ENCODE results near the gene RAP1GAP.
A peak's percentile ranks its signal among the peaks of the same experiment; 100 is the strongest.

The RAP1GAP gene

DNA sequence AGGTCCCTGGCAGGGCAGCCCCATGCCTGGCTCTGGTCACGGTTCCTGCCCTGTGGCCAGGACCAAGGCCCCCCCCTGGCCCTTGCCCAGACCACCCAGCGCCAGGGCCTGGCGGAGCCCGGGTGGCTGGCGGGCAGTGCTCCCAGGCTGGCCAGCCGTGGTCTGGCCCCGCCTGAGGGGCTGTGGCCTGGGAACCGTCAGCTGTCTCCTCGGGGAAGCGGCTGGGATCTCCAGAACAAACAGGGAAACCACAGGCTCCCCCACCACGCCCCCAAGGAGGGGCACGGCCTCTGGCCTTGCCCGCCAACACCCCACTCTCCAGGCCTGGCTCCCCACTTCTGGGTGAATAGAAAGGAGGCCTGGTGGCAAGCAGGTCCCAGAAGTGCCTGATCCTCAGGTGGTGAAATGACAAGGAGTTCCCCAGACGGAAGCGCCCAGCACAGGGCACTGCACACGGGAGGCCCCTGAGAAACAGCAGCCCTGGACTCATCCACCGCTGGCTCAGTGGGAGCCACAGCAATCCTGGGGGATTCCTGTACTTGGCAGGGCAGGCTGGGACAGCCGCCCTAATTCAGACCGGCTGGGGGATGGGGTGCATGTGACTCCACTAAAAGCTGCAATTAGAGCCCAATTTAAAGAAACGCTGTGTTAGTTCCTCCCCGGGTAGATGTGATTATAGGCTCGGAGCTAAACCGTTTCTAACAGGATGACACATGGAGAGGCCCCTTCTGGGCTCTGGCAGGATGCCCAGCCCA lies 78.9 kb downstream of the RAP1GAP start:
- no peak for DNase-seq (ENCODE audit: low spot score)

DNA sequence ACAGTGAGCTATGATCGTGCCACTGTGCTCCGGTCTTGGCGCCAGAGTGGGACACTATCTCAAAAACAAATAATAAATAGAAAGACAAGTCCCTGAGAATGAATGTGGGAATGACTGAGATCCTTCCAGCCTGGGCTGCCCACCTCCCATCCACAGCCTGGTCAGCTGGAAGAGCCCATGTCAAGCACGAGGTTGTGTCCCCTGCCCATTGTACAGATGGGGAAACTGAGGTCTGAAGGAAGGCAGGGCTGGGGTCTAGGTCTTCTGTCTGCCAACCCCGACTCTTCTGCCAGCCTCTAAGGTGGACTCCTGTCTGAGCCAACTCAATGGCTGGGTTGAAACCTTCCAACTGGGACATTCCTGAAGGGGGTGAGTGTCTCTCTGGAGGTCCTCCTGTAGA lies 79.5 kb downstream of the RAP1GAP start:
- no peak for DNase-seq (ENCODE audit: low spot score)

DNA sequence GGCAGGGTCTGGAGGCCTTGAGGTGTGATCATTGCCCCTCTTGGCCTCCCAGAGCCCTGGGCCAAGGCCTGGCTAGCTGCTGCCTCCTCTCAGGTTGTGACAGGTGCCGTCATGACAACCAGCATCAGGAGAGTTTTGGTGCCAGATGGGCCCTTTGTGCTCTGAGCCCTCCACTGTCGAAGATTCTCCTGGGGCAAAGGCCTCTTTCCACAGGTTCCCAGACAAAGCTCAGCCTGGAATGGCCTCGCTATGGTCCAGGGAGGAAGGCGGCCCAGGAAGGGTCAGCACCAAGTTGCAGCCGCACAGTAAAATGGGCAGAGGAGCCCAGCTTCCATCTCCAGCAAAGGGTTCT lies 81.6 kb downstream of the RAP1GAP start:
- no peak for DNase-seq (ENCODE audit: low spot score)

DNA sequence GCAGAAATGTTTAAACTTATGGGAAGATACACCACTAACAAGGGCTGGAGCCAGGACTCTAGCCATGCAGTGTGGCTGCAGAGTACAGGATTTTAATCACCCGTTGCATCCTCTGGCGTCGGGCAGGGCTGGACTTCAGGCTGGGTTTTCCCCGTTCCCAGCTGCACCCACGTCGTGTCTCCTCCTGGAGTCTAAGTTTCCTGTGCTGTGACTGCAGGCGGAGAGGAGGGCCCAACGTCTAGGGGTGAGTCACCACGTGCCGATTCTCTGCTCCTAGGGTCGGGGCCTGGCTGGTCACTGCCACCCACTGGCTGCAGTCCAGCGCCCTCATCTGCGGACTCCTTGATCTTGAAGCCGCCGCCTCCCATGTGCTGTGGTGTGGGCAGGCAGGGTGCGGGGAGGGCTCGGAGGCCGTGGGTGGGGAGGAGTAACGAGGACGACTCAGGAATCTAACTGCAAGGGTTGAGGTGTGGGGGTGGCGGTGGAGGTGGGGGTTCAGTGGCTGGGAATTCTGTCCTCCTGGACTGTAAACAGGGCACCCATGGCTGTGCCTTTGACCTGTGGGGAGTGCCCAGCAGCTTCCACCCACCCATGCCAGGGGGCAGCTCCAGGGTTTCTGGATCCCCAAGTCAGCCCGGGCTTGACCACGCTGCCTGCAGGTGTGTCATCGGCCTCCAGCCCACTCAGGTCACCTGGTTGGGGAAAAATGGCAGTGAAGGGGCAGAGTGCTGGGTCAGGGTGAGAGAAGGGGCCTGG lies 82.1 kb downstream of the RAP1GAP start:
- peak; percentile 95 for DNase-seq (ENCODE audit: low spot score)

DNA sequence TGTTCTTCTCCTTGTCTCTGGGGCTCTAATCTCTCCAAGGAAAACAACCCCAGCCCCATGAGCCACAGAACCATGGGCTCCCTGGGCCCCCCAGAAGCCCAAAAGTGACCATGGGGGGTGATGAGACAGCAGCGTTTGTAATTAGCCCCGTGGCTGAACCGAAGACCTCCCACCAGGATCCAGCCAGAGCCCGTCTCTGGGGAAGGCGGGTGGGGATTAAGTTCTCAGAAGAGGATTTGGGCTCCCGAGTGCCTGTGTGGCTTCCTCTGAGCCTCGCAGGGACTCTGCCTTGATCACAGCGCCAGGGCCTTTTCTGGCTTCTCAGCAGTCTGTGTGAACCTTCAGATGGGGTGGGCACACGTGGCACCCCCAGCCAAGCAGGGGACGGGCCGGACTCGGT lies 82.9 kb downstream of the RAP1GAP start:
- DNase-seq (ENCODE audit: low spot score), result no peak

DNA sequence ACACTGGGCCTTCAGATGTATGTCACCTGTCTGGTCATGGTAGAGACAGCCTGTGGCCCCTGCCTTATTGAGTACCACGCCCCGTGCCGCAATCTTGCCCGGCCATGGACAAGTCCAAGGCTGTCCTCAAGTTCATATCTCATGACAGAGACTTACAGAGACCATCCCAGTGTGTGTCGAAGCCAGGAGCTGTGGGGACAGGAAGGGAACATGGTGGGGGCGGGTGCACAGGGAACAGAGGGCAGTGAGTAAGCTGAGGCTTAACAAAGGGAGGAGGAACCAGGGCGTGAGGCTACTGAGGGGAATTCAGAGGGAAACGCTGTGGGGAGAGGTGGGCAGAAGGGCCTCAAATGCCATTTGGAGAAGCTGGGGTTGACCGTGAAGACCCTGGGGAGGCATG lies 84.1 kb downstream of the RAP1GAP start:
- peak; percentile 58 for DNase-seq (ENCODE audit: low spot score)

DNA sequence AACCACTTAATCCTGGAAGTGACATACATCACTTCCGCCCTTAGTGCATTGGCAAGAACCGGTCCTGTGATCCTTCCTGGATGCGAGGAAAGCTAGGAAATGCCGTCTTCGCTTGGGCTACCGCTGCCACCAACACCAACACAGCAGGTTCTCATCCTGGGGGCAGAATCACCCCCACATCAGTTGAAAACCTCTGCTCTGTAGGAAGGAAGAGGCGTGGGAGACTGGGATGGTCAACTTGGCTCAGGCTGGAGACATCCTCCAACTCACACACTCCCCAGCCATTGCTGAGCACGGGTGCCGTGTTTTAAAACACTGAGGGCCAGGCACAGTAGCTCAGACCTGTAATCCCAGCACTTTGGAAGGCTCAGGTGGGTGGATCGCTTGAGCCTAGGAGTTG lies 85.1 kb downstream of the RAP1GAP start:
- no peak for DNase-seq (ENCODE audit: low spot score)

DNA sequence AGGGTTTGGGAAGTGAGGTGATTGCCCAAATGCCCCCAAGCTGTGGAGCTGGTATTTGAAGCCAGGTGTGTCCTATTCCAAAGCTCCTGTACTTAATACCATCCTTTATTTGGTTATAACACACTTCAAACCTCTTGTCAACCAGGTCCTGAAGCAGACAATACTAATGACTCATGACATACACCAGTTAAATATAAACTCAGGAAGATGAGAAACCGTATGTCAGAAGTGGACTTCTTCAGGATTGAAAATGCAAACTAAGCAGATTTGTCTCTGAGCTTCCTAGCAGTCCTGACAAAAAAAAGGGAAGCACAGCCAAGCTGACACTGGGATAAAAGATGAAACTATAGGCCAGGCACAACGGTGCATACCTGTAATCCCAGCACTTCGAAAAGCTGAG lies 89.4 kb downstream of the RAP1GAP start:
- peak; percentile 65 for DNase-seq (ENCODE audit: low spot score)

DNA sequence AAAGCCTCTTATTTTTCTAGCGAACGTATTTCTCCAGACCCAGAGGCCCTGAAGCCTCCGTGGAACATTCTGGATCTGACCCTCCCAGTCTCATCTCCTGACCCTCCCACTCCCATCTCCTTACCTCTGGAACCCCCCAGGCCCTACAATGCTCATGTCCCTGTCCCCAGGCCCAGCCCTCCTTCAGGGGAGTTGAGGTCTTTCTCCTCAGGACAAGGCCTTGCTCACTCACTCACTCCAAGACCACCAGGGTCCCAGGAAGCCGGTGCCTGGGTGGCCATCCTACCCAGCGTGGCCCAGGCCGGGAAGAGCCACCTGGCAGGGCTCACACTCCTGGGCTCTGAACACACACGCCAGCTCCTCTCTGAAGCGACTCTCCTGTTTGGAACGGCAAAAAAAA lies 91.2 kb downstream of the RAP1GAP start:
- no peak for DNase-seq (ENCODE audit: low spot score)

DNA sequence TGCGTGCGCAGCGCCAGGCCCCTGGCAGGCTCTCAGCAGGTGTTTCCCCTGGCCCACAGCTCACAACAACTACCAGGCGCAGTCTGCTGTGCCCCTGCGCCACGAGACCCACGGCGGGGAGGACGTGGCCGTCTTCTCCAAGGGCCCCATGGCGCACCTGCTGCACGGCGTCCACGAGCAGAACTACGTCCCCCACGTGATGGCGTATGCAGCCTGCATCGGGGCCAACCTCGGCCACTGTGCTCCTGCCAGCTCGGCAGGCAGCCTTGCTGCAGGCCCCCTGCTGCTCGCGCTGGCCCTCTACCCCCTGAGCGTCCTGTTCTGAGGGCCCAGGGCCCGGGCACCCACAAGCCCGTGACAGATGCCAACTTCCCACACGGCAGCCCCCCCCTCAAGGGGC lies 91.8 kb downstream of the RAP1GAP start:
- DNase-seq (ENCODE audit: low spot score), result no peak

DNA sequence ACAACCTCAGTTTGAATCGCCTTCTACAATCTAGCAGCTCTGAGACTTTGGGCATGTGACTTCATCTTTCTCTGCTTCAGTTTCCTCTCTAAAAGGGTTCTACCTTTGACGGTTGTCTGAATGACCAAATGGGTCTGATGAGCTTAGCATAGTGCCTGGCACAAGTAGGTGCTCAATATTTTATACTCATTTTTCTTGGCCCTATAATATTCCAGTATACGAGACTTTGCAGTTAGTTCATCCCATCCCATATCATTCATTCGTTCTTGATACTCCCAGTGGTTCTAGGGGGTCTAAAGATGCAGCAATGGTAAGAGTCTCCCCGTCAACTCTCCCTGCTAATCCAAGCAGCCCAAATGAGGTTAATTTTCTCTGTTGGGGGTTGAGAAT lies 92.4 kb downstream of the RAP1GAP start:
- DNase-seq (ENCODE audit: low spot score), result no peak

DNA sequence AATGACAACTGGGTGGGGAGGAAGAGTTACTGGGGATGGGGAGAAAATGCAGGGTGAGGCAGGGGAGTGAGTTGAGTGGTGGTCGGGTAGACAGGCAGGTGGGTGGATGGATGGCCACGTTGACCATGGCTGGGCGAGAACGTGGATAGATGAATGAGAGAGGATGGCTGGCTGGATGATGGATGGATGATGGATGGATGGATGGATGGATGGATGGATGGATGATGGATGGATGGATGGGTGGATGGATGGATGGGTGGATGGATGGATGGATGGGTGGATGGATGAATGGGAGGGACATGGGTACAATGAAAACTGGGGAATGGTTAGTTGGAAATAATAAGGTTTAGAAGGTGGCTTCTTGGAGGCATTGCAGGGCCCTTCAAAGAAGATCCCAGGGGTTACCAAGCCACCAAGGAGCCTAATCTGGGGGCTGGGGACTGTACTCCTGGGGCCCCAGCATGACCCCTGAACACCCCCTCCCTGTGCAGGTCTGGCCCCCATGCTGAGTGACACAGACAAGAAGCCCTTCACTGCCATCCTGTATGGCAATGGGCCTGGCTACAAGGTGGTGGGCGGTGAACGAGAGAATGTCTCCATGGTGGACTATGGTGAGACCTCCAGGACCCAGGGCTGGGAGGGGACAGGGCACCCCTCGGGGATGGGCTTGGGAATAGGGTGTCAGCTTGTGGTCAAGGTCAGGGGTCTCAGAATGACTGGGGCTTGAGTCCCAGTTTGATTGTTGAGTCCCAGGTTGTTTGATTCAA lies 92.9 kb downstream of the RAP1GAP start:
- DNase-seq (ENCODE audit: low spot score), result no peak

DNA sequence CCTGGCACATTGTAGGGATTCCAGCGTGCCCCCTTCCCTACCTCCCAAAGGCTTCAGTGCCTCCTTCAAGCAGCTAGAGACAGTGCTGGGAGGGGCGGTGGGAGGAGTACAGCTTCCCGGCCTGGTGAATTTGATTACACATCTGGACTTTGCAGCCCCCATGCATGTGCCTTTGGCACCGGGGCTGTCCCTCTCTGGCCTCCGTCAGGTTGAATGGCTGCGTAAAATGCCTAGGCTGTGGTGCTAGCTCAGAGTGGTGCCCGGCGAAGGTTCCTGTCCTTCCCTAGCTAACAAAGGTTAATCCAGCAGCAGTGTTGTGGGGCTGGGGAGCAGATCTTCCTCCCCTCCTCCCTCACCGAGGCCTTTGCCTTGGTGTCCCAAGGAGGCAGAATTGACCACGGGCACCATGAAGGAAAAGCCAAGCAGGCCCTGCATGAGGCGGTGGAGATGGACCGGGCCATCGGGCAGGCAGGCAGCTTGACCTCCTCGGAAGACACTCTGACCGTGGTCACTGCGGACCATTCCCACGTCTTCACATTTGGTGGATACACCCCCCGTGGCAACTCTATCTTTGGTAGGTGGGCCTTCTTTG lies 93.7 kb downstream of the RAP1GAP start:
- no peak for DNase-seq (ENCODE audit: low spot score)

DNA sequence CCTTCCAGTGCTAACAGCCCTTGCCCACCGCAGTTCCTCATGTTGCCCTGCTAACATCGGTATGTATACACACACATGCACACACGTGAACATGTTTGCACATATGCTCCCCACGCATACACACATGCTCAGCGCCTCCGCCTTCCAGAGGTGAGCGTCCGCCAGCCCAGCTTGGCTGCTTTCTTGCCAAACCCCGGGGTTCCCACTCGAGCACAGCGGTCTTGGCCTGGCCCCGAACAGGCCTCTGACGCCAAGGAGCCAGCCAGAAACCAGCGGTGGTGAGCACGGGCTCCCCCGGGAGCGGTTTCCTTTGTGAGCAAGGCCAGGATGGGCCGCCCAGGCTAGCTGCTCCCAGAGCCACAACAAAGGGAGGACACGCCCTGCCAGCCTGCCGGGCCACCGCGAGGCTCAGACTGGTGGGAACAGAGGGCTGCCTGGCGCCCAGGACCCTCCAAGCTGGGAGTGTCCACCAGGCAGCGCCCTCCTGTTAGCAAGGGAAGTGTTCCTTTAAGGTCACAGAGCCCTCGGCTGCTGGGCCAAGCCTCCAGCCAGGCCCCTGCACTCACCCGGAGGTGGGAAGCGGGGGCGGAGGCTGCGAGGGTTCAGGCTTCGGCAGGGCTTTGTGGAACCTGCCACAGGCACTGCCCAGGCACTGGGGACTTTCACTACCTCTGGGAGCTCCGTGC lies 94.5 kb downstream of the RAP1GAP start:
- peak; percentile 83 for DNase-seq (ENCODE audit: low spot score)

DNA sequence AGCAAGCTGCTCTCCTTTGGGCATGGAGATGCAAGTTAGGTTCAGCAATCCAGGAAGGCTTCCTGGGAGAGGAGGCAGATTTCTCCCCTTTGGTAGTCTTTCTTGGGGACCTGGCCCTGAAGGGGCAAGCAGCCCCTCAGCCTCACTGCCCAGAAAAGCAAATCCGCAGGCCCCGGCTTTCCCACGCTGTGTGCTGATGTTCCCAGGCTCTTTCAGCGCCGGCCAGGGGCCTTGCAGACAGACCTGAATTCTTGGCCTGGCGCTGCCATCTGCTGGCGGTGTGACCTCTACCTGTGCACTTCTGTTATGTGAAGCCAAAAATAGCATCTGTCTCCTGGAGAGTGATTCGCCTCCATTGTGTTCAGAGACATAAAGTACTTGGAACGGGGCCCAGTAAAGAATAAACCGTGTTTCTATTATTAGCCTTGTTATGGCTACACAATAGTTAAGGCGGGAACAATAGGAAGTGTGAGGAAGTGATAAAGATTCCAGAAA lies 95.1 kb downstream of the RAP1GAP start:
- DNase-seq (ENCODE audit: low spot score), result peak; percentile 99

DNA sequence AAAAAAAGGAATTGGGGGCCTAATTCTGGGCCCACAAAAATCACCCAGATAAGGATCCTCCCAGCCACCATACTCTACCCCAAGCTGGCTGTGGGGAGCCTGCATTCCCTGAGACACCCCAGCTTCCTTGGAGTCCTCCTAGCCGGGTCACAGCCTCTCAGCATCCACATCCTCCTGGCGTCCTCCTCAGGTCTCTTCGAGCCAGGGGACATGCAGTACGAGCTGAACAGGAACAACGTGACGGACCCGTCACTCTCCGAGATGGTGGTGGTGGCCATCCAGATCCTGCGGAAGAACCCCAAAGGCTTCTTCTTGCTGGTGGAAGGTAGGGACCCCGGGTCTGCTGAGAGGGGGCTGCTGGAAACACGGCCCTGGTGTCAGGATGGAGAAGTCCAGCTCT lies 95.7 kb downstream of the RAP1GAP start:
- DNase-seq (ENCODE audit: low spot score), result no peak

DNA sequence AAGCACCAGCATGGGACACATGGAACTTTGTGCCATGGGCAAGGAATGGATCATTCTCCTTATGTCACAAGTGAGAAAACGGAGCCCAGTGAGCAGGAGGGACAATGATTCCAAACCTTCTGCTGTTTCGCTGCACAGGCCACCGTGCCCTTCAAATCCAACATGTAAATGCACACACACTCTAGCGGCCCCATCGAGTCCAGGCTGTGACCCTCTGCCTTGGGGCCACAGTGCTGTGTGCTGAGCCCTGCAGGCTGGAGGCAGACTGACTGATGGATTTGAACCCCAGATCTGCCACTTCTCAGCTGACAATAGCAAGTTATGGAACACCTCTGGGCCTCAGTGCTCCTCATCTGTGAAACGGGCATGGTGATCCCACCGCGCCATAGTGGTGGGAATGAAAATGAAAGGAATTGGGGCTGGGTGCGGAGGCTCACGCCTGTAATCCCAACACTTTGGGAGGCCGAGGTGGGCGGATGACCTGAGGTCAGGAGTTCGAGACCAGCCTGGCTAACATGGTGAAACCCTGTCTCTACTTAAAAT lies 96.4 kb downstream of the RAP1GAP start:
- DNase-seq (ENCODE audit: low spot score), result no peak

DNA sequence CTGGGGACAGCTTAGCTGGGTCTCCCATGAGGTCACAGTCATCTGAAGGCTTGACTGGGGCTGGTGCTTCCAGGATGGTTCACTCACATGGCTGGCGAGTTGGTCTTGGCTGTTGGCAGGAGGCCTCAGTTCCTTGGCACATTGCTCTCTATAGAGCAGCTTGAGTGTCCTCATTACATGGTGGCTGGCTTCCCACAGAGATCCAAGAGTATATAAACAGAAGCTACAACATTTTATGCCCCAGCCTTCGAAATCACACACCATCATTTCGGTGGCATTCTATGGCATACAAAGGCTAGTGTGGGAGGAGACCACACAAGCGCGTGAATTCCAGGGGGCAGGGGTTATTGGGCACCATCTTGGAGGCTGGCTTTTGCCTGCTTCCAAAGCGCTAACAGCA lies 96.9 kb downstream of the RAP1GAP start:
- no peak for DNase-seq (ENCODE audit: low spot score)

DNA sequence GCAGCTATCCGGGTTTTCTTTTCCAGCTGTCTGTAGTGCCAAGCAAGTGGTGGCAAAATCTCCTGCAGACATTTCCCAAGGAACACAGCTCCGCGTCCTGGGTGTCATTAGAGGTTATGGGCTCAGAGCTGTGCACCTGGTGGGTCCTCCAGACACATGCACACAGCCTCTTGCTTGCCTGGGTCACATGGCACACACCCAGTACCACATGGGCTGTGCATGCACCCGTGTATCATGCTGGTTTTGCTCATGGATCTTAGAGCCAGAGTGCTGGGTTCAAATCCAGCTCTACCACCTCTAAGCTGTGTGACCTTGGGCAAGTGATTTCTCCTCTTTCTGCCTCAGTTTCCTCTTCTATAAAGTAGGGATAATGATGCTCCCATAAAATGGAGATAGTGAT lies 98.3 kb downstream of the RAP1GAP start:
- no peak for DNase-seq (ENCODE audit: low spot score)

DNA sequence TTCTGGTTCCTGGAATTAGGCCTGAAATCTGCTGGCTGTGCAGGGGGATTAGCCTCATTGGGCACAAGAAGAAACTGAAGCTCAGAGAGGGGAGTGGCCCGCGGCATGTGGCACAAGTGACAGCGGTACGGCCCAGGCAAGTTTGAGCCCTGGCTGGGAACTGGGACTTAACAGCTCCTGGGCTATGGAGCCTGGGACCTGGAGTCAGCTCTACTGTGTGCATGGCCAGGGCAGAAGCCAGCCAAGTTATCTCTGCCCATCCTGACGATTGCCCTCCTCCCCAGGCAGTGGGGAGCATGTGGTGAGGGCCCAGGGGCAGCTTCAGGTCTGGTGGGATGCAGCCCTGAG lies 98.7 kb downstream of the RAP1GAP start:
- no peak for DNase-seq (ENCODE audit: low spot score)

DNA sequence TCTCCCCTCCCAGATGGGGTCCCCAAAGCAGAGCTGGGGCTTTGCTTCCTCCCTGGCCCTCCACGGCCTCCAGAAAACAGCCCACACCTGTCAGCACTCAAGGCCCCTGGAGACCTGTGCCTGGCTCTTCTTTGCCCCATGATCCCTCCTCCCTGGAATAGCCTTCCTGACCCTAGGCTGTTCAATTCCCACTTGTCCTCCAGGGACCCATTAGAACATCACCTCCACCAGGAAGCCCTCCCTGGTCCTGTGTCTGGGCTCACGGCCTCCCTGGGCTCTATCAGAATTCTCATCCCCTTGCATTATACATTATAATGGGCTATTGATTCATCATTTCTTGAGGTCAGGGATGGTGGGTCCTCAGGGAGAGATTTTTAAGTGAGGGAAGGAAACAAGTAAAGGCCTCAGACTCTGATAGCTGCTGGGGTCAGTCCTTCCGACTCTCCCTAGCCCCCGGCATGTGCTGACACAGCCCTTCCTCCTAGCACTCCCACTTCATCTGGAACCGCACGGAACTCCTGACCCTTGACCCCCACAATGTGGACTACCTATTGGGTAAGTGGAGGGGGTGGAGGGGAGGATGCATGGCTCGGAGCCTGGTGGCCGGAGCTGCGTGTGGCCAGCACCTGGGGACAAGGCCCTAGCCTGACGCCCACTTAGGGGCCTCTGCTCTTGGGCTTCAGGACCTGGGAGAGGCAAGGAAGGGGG lies 99.2 kb downstream of the RAP1GAP start:
- DNase-seq (ENCODE audit: low spot score), result no peak

All from kidney capillary endothelial cell (primary cell).